ENCODE data around the gene CAP2.
"Not testable (repeated sequence)": the region's sequence is repeated elsewhere in the genome, so short reads cannot be mapped to it uniquely, and the experiment has no call there.

The CAP2 gene

GRCh38 chr6:17432356-17432755 lies 39.0 kb downstream of the CAP2 start:
- H3K4me3 Mint-ChIP-seq: no peak overlapping the region
- peaks cover 1% of the 10 kb centered on the region for H3K27me3 Mint-ChIP-seq
- intact Hi-C loops (cut with micrococcal nuclease): no loop called here
- H3K4me1 Mint-ChIP-seq (ENCODE audit: low read depth): no peaks in the 10 kb centered on the region
- no peaks in the 10 kb centered on the region for H3K9me3 Mint-ChIP-seq
- H3K27ac Mint-ChIP-seq: no peak overlapping the region
- H3K36me3 Mint-ChIP-seq (ENCODE audit: low read depth): no peaks in the 10 kb centered on the region

GRCh38 chr6:17439243-17439993 lies 46.0 kb downstream of the CAP2 start:
- H3K27me3 Mint-ChIP-seq: no peaks in the 10 kb centered on the region
- no peaks in the 10 kb centered on the region for H3K36me3 Mint-ChIP-seq (ENCODE audit: low read depth)

DNA sequence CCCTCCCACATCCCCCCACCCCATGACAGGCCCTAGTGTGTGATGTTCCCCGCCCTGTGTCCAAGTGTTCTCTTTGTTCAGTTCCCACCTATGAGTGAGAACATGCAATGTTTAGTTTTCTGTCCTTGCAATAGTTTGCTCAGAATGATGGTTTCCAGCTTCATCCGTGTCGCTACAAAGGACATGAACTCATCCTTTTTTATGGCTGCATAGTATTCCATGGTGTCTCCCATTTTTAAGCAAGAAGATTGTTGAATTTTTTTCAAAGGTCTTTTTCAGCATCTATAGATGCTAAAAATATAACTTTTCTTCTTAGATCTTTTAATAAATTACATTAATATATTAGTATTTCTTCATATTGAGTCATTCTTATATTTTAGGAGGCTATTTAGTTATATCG lies 47.4 kb downstream of the CAP2 start:
- H3K4me1 Mint-ChIP-seq (ENCODE audit: low read depth); H3K36me3 Mint-ChIP-seq (ENCODE audit: low read depth); intact Hi-C loops (cut with micrococcal nuclease); H3K27me3 Mint-ChIP-seq; H3K9me3 Mint-ChIP-seq; H3K27ac Mint-ChIP-seq; H3K4me3 Mint-ChIP-seq: not testable (repeated sequence)

More at GRCh38 chr6:17439243-17439993, 46.0 kb downstream of the CAP2 start:
- Mint-ChIP-seq H3K4me1 (ENCODE audit: low read depth) (no peaks in the 10 kb centered on the region), H3K9me3 (no peaks in the 10 kb centered on the region), H3K27ac (no peak overlapping the region), H3K4me3 (no peak overlapping the region)
- intact Hi-C loops (cut with micrococcal nuclease): no loop called here

DNA sequence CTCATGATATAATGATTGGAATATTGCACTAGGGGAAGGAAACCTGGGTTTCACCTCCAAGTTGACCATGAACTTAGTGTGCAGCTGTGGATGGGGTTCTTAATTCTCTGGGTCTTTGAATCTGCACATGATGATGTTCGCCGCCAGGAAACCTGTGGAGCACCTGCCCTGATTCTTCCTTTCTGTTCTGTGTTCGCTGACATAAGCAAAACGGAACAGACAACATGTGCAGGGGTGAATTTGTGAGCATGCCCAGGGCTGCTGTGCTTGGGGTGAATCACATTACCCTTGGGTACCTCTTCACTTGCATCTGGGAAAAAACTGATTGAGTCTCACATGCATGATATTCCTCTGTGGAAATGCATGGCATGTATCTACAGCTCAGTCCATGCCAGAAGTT lies 48.8 kb downstream of the CAP2 start:
- intact Hi-C loops (cut with micrococcal nuclease): no loop called here
- Mint-ChIP-seq H3K4me3 (no peak overlapping the region), H3K27ac (no peak overlapping the region), H3K9me3 (no peaks in the 10 kb centered on the region), H3K36me3 (ENCODE audit: low read depth) (no peaks in the 10 kb centered on the region), H3K4me1 (ENCODE audit: low read depth) (no peaks in the 10 kb centered on the region), H3K27me3 (peaks cover 3% of the 10 kb centered on the region)

DNA sequence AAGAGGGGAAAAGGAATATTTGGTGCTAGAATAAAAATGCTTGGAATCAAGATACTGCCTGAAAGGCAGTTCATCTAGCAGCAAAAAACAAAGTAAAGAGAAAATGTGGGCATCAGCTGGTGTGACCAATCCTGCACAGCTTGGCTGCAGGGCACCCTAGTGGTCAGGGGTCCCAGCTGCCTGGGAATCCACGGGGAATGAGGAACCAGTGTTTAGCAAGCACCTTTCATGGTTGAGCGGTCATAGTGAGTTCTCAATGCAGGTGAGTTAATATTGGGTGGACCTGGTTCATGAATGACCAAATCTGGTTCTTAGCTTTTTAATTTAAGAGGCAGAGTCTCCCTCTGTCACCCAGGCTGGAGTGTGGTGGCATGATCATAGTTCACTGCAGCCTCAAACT lies 53.3 kb downstream of the CAP2 start:
- Mint-ChIP-seq H3K36me3 (ENCODE audit: low read depth) (no peaks in the 10 kb centered on the region), H3K9me3 (no peaks in the 10 kb centered on the region), H3K4me3 (no peak overlapping the region), H3K4me1 (ENCODE audit: low read depth) (no peaks in the 10 kb centered on the region), H3K27me3 (peaks cover 3% of the 10 kb centered on the region), H3K27ac (no peak overlapping the region)
- intact Hi-C loops (cut with micrococcal nuclease): no loop called here

GRCh38 chr6:17448165-17448564 lies 54.8 kb downstream of the CAP2 start:
- intact Hi-C loops (cut with micrococcal nuclease): no loop called here
- Mint-ChIP-seq H3K4me3 (no peak overlapping the region), H3K4me1 (ENCODE audit: low read depth) (no peaks in the 10 kb centered on the region), H3K9me3 (no peaks in the 10 kb centered on the region), H3K27ac (no peak overlapping the region), H3K36me3 (ENCODE audit: low read depth) (no peaks in the 10 kb centered on the region), H3K27me3 (peaks cover 4% of the 10 kb centered on the region)

DNA sequence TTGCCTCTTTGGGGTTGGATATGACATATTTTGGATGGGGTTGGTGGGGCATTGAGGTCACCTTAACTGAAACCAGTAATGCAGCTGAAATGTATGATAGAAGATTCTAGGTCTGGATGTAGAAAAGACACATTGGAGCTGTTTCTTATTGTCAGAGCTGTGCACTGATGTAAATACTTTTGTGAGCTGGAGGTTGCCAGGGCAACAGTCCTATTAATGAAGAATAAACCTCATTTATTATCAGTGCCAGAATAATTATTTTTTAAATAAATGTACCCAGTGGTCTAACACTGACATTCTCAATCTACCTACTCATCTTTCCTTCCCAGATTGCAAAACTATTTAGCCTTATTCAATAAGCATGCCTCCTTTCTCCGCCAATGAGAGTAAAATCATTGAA lies 57.0 kb downstream of the CAP2 start:
- Mint-ChIP-seq H3K27ac (no peak overlapping the region), H3K4me1 (ENCODE audit: low read depth) (no peaks in the 10 kb centered on the region), H3K9me3 (no peaks in the 10 kb centered on the region), H3K27me3 (peaks cover 2% of the 10 kb centered on the region), H3K4me3 (no peak overlapping the region), H3K36me3 (ENCODE audit: low read depth) (no peaks in the 10 kb centered on the region)
- intact Hi-C loops (cut with micrococcal nuclease): no loop called here

- no peaks in the 10 kb centered on the region for H3K4me1 Mint-ChIP-seq (ENCODE audit: low read depth)
- H3K4me3 Mint-ChIP-seq: no peak overlapping the region
- H3K9me3 Mint-ChIP-seq: no peaks in the 10 kb centered on the region
Measured at GRCh38 chr6:17450832-17451231, 57.4 kb downstream of the CAP2 start.

DNA sequence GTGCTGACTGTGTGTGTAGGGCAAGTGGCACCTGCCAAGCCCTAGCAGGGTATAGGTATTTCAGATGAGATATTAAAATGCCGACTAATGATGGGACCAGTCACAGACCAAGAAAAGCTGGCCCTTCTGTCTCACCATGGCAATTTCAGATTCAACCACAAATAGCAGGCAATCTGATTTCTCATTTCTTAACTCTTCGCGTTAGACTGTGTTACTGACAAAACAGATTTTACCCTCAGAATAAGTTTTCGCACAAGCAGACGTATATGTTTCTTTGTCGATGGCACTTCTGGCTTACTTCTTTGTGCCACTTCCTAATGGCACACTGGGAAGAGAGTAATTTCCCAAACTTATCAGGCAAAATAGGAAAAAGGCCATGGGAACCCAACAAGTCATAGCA lies 58.7 kb downstream of the CAP2 start:
- intact Hi-C loops (cut with micrococcal nuclease): no loop called here
- Mint-ChIP-seq H3K4me1 (ENCODE audit: low read depth) (no peaks in the 10 kb centered on the region), H3K9me3 (no peaks in the 10 kb centered on the region), H3K36me3 (ENCODE audit: low read depth) (no peaks in the 10 kb centered on the region), H3K4me3 (no peak overlapping the region), H3K27me3 (peaks cover 2% of the 10 kb centered on the region), H3K27ac (no peak overlapping the region)

More at GRCh38 chr6:17450832-17451231, 57.4 kb downstream of the CAP2 start:
- Mint-ChIP-seq H3K27ac (no peak overlapping the region), H3K36me3 (ENCODE audit: low read depth) (no peaks in the 10 kb centered on the region), H3K27me3 (peaks cover 2% of the 10 kb centered on the region)
- intact Hi-C loops (cut with micrococcal nuclease): no loop called here

GRCh38 chr6:17454316-17455005 lies 61.1 kb downstream of the CAP2 start:
- no peaks in the 10 kb centered on the region for H3K4me1 Mint-ChIP-seq (ENCODE audit: low read depth)
- H3K36me3 Mint-ChIP-seq (ENCODE audit: low read depth): no peaks in the 10 kb centered on the region
- H3K9me3 Mint-ChIP-seq: no peaks in the 10 kb centered on the region
- intact Hi-C loops (cut with micrococcal nuclease): no loop called here
- no peak overlapping the region for H3K4me3 Mint-ChIP-seq
- peaks cover 2% of the 10 kb centered on the region for H3K27me3 Mint-ChIP-seq
- H3K27ac Mint-ChIP-seq: no peak overlapping the region

DNA sequence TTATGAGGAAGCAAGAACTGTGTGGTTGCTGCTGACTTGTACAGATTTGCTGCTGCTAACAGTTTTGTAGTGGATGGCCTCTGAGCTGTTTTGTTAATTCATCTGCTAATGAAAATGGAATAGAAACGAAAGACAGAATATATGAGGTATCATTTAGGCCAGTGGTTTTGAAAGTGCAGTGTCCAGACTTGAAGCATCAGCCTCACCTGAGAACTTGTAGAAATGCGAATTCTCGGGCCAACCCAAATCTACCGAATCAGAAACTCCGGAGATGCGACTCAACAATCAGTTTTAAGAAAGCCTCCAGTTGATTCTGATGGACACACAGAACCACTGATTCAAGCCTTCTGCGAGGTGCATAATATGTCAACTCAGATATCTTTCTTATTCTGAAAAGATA lies 62.5 kb downstream of the CAP2 start:
- H3K27ac Mint-ChIP-seq: no peak overlapping the region
- intact Hi-C loops (cut with micrococcal nuclease): no loop called here

GRCh38 chr6:17456711-17457110 lies 63.3 kb downstream of the CAP2 start:
- intact Hi-C loops (cut with micrococcal nuclease): no loop called here
- Mint-ChIP-seq H3K4me1 (ENCODE audit: low read depth) (no peaks in the 10 kb centered on the region), H3K36me3 (ENCODE audit: low read depth) (no peaks in the 10 kb centered on the region), H3K27me3 (peaks cover 2% of the 10 kb centered on the region), H3K4me3 (no peak overlapping the region), H3K9me3 (no peaks in the 10 kb centered on the region), H3K27ac (no peak overlapping the region)

More for the DNA sequence above, 62.5 kb downstream of the CAP2 start:
- H3K27me3 Mint-ChIP-seq: peaks cover 2% of the 10 kb centered on the region
- H3K9me3 Mint-ChIP-seq: no peaks in the 10 kb centered on the region
- H3K4me1 Mint-ChIP-seq (ENCODE audit: low read depth): no peaks in the 10 kb centered on the region
- H3K4me3 Mint-ChIP-seq: no peak overlapping the region
- no peaks in the 10 kb centered on the region for H3K36me3 Mint-ChIP-seq (ENCODE audit: low read depth)

- no peak overlapping the region for H3K27ac Mint-ChIP-seq
- H3K36me3 Mint-ChIP-seq (ENCODE audit: low read depth): no peaks in the 10 kb centered on the region
- no peaks in the 10 kb centered on the region for H3K9me3 Mint-ChIP-seq
- H3K27me3 Mint-ChIP-seq: peaks cover 2% of the 10 kb centered on the region
- no peak overlapping the region for H3K4me3 Mint-ChIP-seq
- intact Hi-C loops (cut with micrococcal nuclease): no loop called here
- no peaks in the 10 kb centered on the region for H3K4me1 Mint-ChIP-seq (ENCODE audit: low read depth)
Measured at GRCh38 chr6:17457405-17457804, 64.0 kb downstream of the CAP2 start.

DNA sequence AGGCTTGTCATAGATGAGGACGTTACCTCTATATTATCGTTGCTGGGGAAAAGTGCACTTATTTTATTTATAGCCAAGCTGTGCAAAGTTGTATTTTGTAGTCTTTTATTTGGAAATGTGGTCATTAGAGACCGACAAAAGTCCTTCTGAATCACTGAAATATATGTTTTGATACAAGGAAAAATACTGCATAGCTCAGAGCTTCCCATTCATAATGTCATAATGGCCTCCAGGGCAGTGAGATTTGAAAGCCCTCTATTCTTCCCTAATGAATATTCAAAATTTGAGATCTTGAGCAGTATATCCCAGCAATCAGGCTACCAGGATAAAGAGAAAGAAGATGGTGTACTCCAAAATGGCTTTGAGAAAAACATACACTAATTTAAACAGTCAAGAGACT lies 64.6 kb downstream of the CAP2 start:
- Mint-ChIP-seq H3K4me3 (no peak overlapping the region), H3K27me3 (peaks cover 1% of the 10 kb centered on the region), H3K36me3 (ENCODE audit: low read depth) (no peaks in the 10 kb centered on the region), H3K9me3 (no peaks in the 10 kb centered on the region), H3K27ac (no peak overlapping the region), H3K4me1 (ENCODE audit: low read depth) (no peaks in the 10 kb centered on the region)
- intact Hi-C loops (cut with micrococcal nuclease): no loop called here

DNA sequence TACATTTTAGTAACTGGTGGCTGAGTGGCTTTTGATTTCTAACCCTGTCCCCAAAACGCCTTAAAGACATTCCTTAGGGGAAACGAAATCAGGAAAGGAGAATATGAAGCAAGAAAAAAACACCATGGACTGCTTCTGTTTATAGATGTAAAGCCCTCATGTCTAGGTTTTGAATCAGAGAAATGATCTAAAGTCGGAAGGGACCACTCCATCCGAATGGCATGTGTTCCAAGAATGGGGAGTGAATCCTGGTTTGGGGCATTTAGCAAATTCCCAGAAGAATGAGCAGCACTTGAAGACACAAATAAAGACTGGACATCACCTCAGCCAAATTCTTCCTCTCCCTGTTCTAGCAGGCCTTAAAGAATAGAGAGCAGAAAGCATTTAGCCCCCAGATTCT lies 65.6 kb downstream of the CAP2 start:
- no peak overlapping the region for H3K27ac Mint-ChIP-seq
- no peaks in the 10 kb centered on the region for H3K36me3 Mint-ChIP-seq (ENCODE audit: low read depth)
- no peaks in the 10 kb centered on the region for H3K9me3 Mint-ChIP-seq
- intact Hi-C loops (cut with micrococcal nuclease): no loop called here
- no peaks in the 10 kb centered on the region for H3K27me3 Mint-ChIP-seq
- no peak overlapping the region for H3K4me3 Mint-ChIP-seq
- H3K4me1 Mint-ChIP-seq (ENCODE audit: low read depth): no peaks in the 10 kb centered on the region
